ENCODE data around the gene GMNN.

DNA sequence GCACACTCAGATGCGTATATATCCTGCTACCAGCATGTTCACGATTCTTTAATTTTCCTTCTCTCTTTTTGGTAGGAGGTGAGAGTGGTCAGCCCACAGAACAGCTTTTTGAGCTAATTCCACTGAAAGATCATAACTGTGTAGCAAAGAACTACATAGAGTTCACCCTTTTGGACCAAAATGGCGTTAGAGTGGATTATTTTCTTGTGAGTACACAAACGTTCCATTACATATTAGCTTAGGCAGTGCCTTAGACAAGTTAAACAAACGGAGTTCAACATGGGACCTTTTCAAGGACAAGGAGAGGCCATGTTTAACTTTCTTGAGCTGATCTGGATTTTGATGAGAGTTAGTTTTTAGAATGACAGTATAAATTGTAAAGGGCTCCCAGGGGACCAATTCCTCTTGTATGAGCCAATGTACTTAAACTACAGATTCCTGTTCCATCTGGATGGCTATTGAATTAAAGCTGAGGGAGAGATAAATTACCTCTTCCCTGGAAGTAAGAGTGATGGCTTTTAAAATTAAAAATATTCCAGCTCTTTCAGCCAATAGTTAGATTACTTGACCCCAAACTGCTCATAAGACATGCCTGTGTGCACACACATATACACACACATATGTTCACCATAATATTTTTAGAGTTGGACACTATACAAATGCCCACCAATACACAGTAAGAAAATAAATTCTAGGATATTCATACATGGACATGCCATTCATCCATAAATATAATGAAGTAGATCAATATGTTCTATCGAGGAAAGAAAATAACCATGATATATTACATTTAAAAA lies 49.6 kb downstream of the GMNN start:
- TF ChIP-seq, protein P1, sequence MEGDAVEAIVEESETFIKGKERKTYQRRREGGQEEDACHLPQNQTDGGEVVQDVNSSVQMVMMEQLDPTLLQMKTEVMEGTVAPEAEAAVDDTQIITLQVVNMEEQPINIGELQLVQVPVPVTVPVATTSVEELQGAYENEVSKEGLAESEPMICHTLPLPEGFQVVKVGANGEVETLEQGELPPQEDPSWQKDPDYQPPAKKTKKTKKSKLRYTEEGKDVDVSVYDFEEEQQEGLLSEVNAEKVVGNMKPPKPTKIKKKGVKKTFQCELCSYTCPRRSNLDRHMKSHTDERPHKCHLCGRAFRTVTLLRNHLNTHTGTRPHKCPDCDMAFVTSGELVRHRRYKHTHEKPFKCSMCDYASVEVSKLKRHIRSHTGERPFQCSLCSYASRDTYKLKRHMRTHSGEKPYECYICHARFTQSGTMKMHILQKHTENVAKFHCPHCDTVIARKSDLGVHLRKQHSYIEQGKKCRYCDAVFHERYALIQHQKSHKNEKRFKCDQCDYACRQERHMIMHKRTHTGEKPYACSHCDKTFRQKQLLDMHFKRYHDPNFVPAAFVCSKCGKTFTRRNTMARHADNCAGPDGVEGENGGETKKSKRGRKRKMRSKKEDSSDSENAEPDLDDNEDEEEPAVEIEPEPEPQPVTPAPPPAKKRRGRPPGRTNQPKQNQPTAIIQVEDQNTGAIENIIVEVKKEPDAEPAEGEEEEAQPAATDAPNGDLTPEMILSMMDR (IDR thresholded peaks at IDR 0.05) = no peak
- TF ChIP-seq EZH2 (IDR thresholded peaks at IDR 0.05; ENCODE audit: borderline replicate concordance, insufficient read depth, low read depth, low read length, poor library complexity, severe bottlenecking) = no peak
